ENCODE results near the gene KCTD18.

The KCTD18 gene

GRCh38 chr2:200509235-200509611, 645 bp downstream of the KCTD18 start:
- H3K9me3 Mint-ChIP-seq, result no peaks in the 10 kb centered on the region
- DNase-seq, result no peak
- TF ChIP-seq CTCF (IDR thresholded peaks at IDR 0.05), result no peak

GRCh38 chr2:200507179-200507578, 2.7 kb downstream of the KCTD18 start:
- DNase-seq, result no peak
- Mint-ChIP-seq H3K4me3 (no peak overlapping the region), H3K27ac (no peak overlapping the region), H3K9me3 (peaks cover 5% of the 10 kb centered on the region), H3K4me1 (peaks cover 13% of the 10 kb centered on the region), H3K36me3 (ENCODE audit: low read depth) (peaks cover 19% of the 10 kb centered on the region), H3K27me3 (ENCODE audit: low read depth, poor library complexity) (no peaks in the 10 kb centered on the region)
- TF ChIP-seq CTCF (IDR thresholded peaks at IDR 0.05), result no peak

More at GRCh38 chr2:200509235-200509611, 645 bp downstream of the KCTD18 start:
- peak overlapping the region; percentile 85 for H3K27ac Mint-ChIP-seq
- H3K27me3 Mint-ChIP-seq (ENCODE audit: low read depth, poor library complexity), result no peaks in the 10 kb centered on the region
- H3K36me3 Mint-ChIP-seq (ENCODE audit: low read depth), result peaks cover 4% of the 10 kb centered on the region
- peak overlapping the region; percentile 93 for H3K4me3 Mint-ChIP-seq
- peaks cover 13% of the 10 kb centered on the region for H3K4me1 Mint-ChIP-seq

- Mint-ChIP-seq H3K9me3 (peaks cover 8% of the 10 kb centered on the region), H3K4me1 (peaks cover 13% of the 10 kb centered on the region), H3K36me3 (ENCODE audit: low read depth) (peaks cover 23% of the 10 kb centered on the region), H3K27me3 (ENCODE audit: low read depth, poor library complexity) (no peaks in the 10 kb centered on the region), H3K27ac (no peak overlapping the region), H3K4me3 (no peak overlapping the region)
- no peak for DNase-seq
- no peak for TF ChIP-seq CTCF (IDR thresholded peaks at IDR 0.05)
These were observed 3.2 kb downstream of the KCTD18 start for GRCh38 chr2:200506679-200507078.

- Mint-ChIP-seq H3K36me3 (ENCODE audit: low read depth) (peaks cover 44% of the 10 kb centered on the region), H3K27ac (no peak overlapping the region), H3K4me1 (no peaks in the 10 kb centered on the region), H3K4me3 (no peak overlapping the region), H3K9me3 (peaks cover 8% of the 10 kb centered on the region), H3K27me3 (ENCODE audit: low read depth, poor library complexity) (no peaks in the 10 kb centered on the region)
- TF ChIP-seq CTCF (IDR thresholded peaks at IDR 0.05), result no peak
- DNase-seq, result no peak
These were observed 7.7 kb downstream of the KCTD18 start for GRCh38 chr2:200502196-200502595.

GRCh38 chr2:200498402-200499162, 11.3 kb downstream of the KCTD18 start:
- TF ChIP-seq CTCF (IDR thresholded peaks at IDR 0.05), result no peak
- DNase-seq, result no peak
- Mint-ChIP-seq H3K4me1 (no peaks in the 10 kb centered on the region), H3K4me3 (no peak overlapping the region), H3K9me3 (peaks cover 8% of the 10 kb centered on the region), H3K36me3 (ENCODE audit: low read depth) (peaks cover 48% of the 10 kb centered on the region), H3K27me3 (ENCODE audit: low read depth, poor library complexity) (no peaks in the 10 kb centered on the region), H3K27ac (no peak overlapping the region)

- Mint-ChIP-seq H3K27me3 (ENCODE audit: low read depth, poor library complexity) (no peaks in the 10 kb centered on the region), H3K27ac (peak overlapping the region; percentile 51), H3K36me3 (ENCODE audit: low read depth) (peaks cover 48% of the 10 kb centered on the region), H3K9me3 (peaks cover under 1% of the 10 kb centered on the region), H3K4me1 (no peaks in the 10 kb centered on the region), H3K4me3 (no peak overlapping the region)
- no peak for TF ChIP-seq CTCF (IDR thresholded peaks at IDR 0.05)
- DNase-seq, result no peak
These were observed 13.2 kb downstream of the KCTD18 start for GRCh38 chr2:200496696-200497095.

Measured in nephron progenitor cell (in vitro differentiated cells).